GM12872 (cell line): ENCODE results near the gene VAV3.

Experiments used
- TF ChIP-seq, protein P1 (sequence below): IDR thresholded peaks from 3 replicates; pipeline ENCODE4 v1.5.1; 2011; ENCODE audit warnings: low read depth, mild to moderate bottlenecking, low read length, moderate library complexity; ENCODE audit not compliant: insufficient read depth

The VAV3 gene

GRCh38 chr1:107877745-107878144 is 87.2 kb downstream of the VAV3 start:
- TF ChIP-seq, protein P1, sequence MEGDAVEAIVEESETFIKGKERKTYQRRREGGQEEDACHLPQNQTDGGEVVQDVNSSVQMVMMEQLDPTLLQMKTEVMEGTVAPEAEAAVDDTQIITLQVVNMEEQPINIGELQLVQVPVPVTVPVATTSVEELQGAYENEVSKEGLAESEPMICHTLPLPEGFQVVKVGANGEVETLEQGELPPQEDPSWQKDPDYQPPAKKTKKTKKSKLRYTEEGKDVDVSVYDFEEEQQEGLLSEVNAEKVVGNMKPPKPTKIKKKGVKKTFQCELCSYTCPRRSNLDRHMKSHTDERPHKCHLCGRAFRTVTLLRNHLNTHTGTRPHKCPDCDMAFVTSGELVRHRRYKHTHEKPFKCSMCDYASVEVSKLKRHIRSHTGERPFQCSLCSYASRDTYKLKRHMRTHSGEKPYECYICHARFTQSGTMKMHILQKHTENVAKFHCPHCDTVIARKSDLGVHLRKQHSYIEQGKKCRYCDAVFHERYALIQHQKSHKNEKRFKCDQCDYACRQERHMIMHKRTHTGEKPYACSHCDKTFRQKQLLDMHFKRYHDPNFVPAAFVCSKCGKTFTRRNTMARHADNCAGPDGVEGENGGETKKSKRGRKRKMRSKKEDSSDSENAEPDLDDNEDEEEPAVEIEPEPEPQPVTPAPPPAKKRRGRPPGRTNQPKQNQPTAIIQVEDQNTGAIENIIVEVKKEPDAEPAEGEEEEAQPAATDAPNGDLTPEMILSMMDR = no peak

DNA sequence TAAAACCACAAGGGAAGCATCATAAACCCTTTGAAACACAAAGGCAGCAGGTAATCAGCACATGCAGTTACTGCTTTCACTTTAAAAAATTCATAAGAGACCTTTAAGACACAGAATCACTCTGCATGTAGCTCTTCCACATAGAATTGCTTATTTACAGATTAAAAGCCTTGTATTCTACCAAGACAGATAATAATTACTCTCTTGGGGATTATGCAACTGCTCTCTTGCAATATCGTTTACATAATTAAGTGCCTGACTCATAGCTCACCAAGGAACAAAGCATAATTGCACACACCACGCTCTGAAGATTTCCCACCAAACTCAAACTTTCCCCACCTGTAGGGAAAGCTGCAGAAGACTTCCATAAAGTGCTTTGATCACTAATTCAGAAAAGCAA is 87.9 kb downstream of the VAV3 start:
- TF ChIP-seq, protein P1 = no peak

DNA sequence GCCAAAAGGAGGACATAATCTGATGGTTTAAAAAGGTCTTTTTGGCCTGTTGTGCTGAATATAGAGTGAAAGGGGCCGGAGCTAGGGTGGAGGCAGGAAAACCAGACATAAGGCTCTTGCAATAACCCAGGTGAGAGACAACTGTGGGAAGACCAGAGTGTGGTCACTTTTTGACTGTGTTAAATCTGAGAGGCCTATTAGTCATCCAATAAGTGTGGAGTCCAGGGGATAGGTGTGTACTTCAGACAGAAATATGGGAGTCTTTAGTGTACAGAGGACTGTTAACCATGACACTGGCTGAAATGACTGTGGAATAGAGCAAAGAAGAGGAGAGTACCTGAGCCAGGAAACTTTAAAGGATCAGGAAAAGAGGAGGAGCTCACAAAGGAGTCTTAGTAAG is 89.3 kb downstream of the VAV3 start:
- TF ChIP-seq, protein P1 = no peak

- TF ChIP-seq, protein P1 = no peak
These were observed 90.8 kb downstream of the VAV3 start for GRCh38 chr1:107874221-107874620.

DNA sequence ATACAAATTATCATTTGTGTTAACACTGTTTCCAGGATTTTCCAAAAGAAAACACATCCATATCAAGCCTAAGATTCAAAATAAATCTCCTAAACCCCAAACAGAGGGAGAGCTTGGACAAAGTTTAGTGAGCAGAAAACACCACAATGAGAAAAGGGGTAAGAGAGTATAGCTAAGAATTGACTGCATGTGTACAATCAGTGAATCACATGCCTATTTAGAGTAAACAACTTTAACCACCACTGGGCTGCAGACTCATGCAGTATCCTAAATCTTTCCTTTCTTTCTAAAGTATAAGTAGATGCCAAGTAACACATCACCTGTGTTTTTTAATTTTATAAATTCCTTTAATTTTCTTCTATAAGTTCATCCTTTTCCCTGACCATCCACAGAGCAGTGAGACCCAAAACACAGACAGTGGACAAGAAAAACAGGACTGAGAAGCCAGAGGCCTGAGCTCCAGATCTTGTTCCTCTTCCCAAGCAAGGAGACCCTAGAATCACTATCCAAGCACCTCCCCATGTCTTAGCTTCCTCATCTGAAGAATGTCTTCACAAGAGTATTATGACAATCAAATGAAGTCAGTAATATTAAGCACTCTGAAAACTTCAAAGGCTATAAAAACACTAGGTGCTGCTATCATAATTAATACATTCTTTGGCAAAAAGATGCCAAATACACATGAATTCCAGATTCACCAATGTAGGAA is 93.1 kb downstream of the VAV3 start:
- TF ChIP-seq, protein P1 = no peak

- TF ChIP-seq, protein P1 = no peak
These were observed 93.7 kb downstream of the VAV3 start for GRCh38 chr1:107871259-107871658.

DNA sequence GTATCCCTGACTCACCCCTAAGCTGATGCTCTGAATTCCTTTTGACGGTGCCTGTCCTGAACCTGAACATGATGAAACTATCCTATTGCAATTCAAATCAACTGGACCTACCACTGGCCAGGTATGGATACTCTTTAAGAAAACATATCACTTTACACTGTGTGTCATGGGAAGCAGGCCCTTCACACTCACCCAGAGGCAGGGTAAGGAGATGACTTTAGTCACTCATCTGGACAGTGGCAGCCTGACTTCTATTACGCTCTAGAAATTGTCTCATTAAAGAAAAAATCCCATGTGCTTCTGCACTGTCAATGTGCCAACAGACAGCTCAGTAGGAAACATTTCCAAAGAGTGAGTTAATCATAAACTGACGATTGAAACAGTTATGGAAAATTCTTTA is 94.3 kb downstream of the VAV3 start:
- TF ChIP-seq, protein P1 = no peak
